ENCODE data around the gene EPHA2. TPM values are rescaled to one million over a fixed set of nuclear protein-coding genes. Genes with fewer than 3 reads are reported as not detected.

The EPHA2 gene
- total RNA-seq, 2 experiments from 2014 or later, result 0.19 to 0.21 TPM

GRCh38 chr1:16080422-16081150 is 75.3 kb downstream of the EPHA2 start:
- no peak overlapping the region for H3K27ac Mint-ChIP-seq
- no peak overlapping the region for H3K4me3 Mint-ChIP-seq
- peaks cover 6% of the 10 kb centered on the region for H3K4me1 Mint-ChIP-seq
- no peaks in the 10 kb centered on the region for H3K36me3 Mint-ChIP-seq (ENCODE audit: low read depth)
- CTCF ChIA-PET, result interaction anchor here (0.6 to 12.1 kb wide), 9 partner anchors 11 to 163 kb away, joined by 3 to 219 read pairs (median 11); partner anchors contain the start of genes EPHA2 and FAM131C
- H3K9me3 Mint-ChIP-seq (ENCODE audit: low read depth), result no peaks in the 10 kb centered on the region
- intact Hi-C loops (cut with DNase I, micrococcal nuclease), result no loop called here
- no peaks in the 10 kb centered on the region for H3K27me3 Mint-ChIP-seq
- POLR2A ChIA-PET, result interaction anchor here (0.7 kb wide), 1 partner anchor 113 kb away, joined by 8 read pairs; no protein-coding TSS in a partner anchor
- ATAC-seq, result no peak
- DNase-seq, result no peak

- peak; percentile 83 for ATAC-seq
Measured at GRCh38 chr1:16078925-16079656, 76.8 kb downstream of the EPHA2 start.

GRCh38 chr1:16077406-16078245 is 78.2 kb downstream of the EPHA2 start:
- H3K4me3 Mint-ChIP-seq, result no peak overlapping the region
- intact Hi-C loops (cut with DNase I, micrococcal nuclease), result loop anchor here (2.0 to 5.0 kb wide), 2 partner anchors 285 kb away; no protein-coding TSS in a partner anchor
- ChIA-PET POLR2A (no interaction called here), CTCF (interaction anchor here (0.5 to 12.1 kb wide), 9 partner anchors 8 to 532 kb away, joined by 3 to 219 read pairs (median 5); partner anchors contain the start of gene FAM131C)
- ATAC-seq (no peak), DNase-seq (no peak)
- no peaks in the 10 kb centered on the region for H3K9me3 Mint-ChIP-seq (ENCODE audit: low read depth)
- H3K27ac Mint-ChIP-seq, result no peak overlapping the region
- H3K27me3 Mint-ChIP-seq, result peaks cover 10% of the 10 kb centered on the region
- H3K4me1 Mint-ChIP-seq, result peaks cover 13% of the 10 kb centered on the region
- no peaks in the 10 kb centered on the region for H3K36me3 Mint-ChIP-seq (ENCODE audit: low read depth)

More at GRCh38 chr1:16078925-16079656, 76.8 kb downstream of the EPHA2 start:
- Mint-ChIP-seq H3K9me3 (ENCODE audit: low read depth) (no peaks in the 10 kb centered on the region), H3K36me3 (ENCODE audit: low read depth) (no peaks in the 10 kb centered on the region), H3K4me1 (peaks cover 9% of the 10 kb centered on the region), H3K4me3 (peak overlapping the region; percentile 57), H3K27ac (peak overlapping the region; percentile 86), H3K27me3 (peaks cover 5% of the 10 kb centered on the region)
- ChIA-PET CTCF (interaction anchor here (0.6 to 12.1 kb wide), 32 partner anchors 9 to 756 kb away, joined by 3 to 219 read pairs (median 4); partner anchors contain the start of genes CPLANE2 and FAM131C), POLR2A (no interaction called here)
- intact Hi-C loops (cut with DNase I, micrococcal nuclease), result loop anchor here (1.0 to 5.0 kb wide), 4 partner anchors 108 to 284 kb away; no protein-coding TSS in a partner anchor
- peak; percentile 81 for DNase-seq

GRCh38 chr1:16076865-16077238 is 79.0 kb downstream of the EPHA2 start:
- intact Hi-C loops (cut with DNase I, micrococcal nuclease), result loop anchor here in 1 of 2 experiments (5.0 kb wide), 1 partner anchor 285 kb away; no protein-coding TSS in a partner anchor

GRCh38 chr1:16076031-16076864 is 79.6 kb downstream of the EPHA2 start:
- H3K36me3 Mint-ChIP-seq (ENCODE audit: low read depth), result no peaks in the 10 kb centered on the region
- H3K4me3 Mint-ChIP-seq, result no peak overlapping the region
- H3K9me3 Mint-ChIP-seq (ENCODE audit: low read depth), result no peaks in the 10 kb centered on the region
- H3K4me1 Mint-ChIP-seq, result peaks cover 13% of the 10 kb centered on the region
- ATAC-seq, result no peak
- intact Hi-C loops (cut with DNase I, micrococcal nuclease), result loop anchor here in 1 of 2 experiments (5.0 kb wide), 1 partner anchor 286 kb away; no protein-coding TSS in a partner anchor
- H3K27ac Mint-ChIP-seq, result no peak overlapping the region
- ChIA-PET POLR2A (no interaction called here), CTCF (interaction anchor here (0.7 to 12.1 kb wide), 3 partner anchors 110 to 153 kb away, joined by 3 to 219 read pairs (median 3); no protein-coding TSS in a partner anchor)
- no peak for DNase-seq
- peaks cover 12% of the 10 kb centered on the region for H3K27me3 Mint-ChIP-seq

More at GRCh38 chr1:16076865-16077238, 79.0 kb downstream of the EPHA2 start:
- DNase-seq (no peak), ATAC-seq (no peak)
- no peak overlapping the region for H3K4me3 Mint-ChIP-seq
- ChIA-PET CTCF (interaction anchor here (1.3 to 12.1 kb wide), 2 partner anchors 111 to 168 kb away, joined by 5 to 219 read pairs; no protein-coding TSS in a partner anchor), POLR2A (no interaction called here)
- no peak overlapping the region for H3K27ac Mint-ChIP-seq
- no peaks in the 10 kb centered on the region for H3K36me3 Mint-ChIP-seq (ENCODE audit: low read depth)
- H3K4me1 Mint-ChIP-seq, result peaks cover 13% of the 10 kb centered on the region
- peaks cover 12% of the 10 kb centered on the region for H3K27me3 Mint-ChIP-seq
- no peaks in the 10 kb centered on the region for H3K9me3 Mint-ChIP-seq (ENCODE audit: low read depth)

- ChIA-PET CTCF (interaction anchor here (0.6 to 1.0 kb wide), 6 partner anchors 72 to 387 kb away, joined by 3 to 4 read pairs (median 3); partner anchors contain the start of gene CPLANE2), POLR2A (no interaction called here)
- no peaks in the 10 kb centered on the region for H3K36me3 Mint-ChIP-seq (ENCODE audit: low read depth)
- peaks cover 12% of the 10 kb centered on the region for H3K27me3 Mint-ChIP-seq
- H3K9me3 Mint-ChIP-seq (ENCODE audit: low read depth), result no peaks in the 10 kb centered on the region
- H3K4me3 Mint-ChIP-seq, result no peak overlapping the region
- no peak overlapping the region for H3K27ac Mint-ChIP-seq
- peaks cover 13% of the 10 kb centered on the region for H3K4me1 Mint-ChIP-seq
- intact Hi-C loops (cut with DNase I, micrococcal nuclease), result loop anchor here in 1 of 2 experiments (5.0 kb wide), 1 partner anchor 287 kb away; no protein-coding TSS in a partner anchor
- ATAC-seq, result no peak
- no peak for DNase-seq
Measured at GRCh38 chr1:16075337-16076030, 80.4 kb downstream of the EPHA2 start.

Other genes starting within 250 kb of the EPHA2 start
- 10 to 100 TPM; 47.7 to 48.3 TPM for gene ZBTB17, start 180.0 kb downstream of the EPHA2 start, total RNA-seq
- not detected for gene SRARP, start 151.8 kb downstream of the EPHA2 start, total RNA-seq
- gene HSPB7, start 138.0 kb downstream of the EPHA2 start, total RNA-seq, result not detected
- gene CLCNKA, start 134.0 kb downstream of the EPHA2 start, total RNA-seq, result not detected
- not detected for gene CLCNKB, start 112.3 kb downstream of the EPHA2 start, total RNA-seq
- gene FAM131C, start 82.4 kb downstream of the EPHA2 start, total RNA-seq, result under 1 TPM; 0.09 to 0.23 TPM
- 1 to 10 TPM; 4.9 to 6.5 TPM for gene ARHGEF19, start 56.6 kb upstream of the EPHA2 start, total RNA-seq
- 1 to 10 TPM; 2.4 to 3.7 TPM for gene CPLANE2, start 81.1 kb upstream of the EPHA2 start, total RNA-seq
- gene FBXO42, start 196.4 kb upstream of the EPHA2 start, total RNA-seq, result 10 to 100 TPM; 14.3 to 18.1 TPM
- 100 to 1,000 TPM; 184 to 238 TPM for gene SZRD1, start 211.2 kb upstream of the EPHA2 start, total RNA-seq

Measured in activated CD4-positive, alpha-beta T cell treated with anti-CD3 and anti-CD28 coated beads for 36 hours (primary cell).